HCT116 (cell line): ENCODE results near the gene CRAT.

Experiments used
- CEBPB ChIP-seq: IDR thresholded peaks from 2 replicates; pipeline ENCODE4 v1.6.1; 2012; ENCODE audit warnings: low read depth
- ELF1 ChIP-seq: IDR thresholded peaks from 2 replicates; pipeline ENCODE4 v1.6.1; 2012; ENCODE audit warnings: low read depth, borderline replicate concordance
- EZH2 ChIP-seq: fragments of 200-600 bp; sonication (generic); IDR thresholded peaks from 2 replicates; pipeline ENCODE4 v1.6.1; 2017; ENCODE audit warnings: antibody characterized with exemption, mixed run types
- EZH2phosphoT487 ChIP-seq: fragments of 200-600 bp; IDR thresholded peaks from 2 replicates; pipeline ENCODE4 v1.6.1; 2018; ENCODE audit warnings: antibody characterized with exemption, borderline replicate concordance
- POLR2A ChIP-seq: IDR thresholded peaks from 2 replicates; pipeline ENCODE4 v1.7.0; 2011; ENCODE audit warnings: borderline replicate concordance; ENCODE audit not compliant: insufficient read depth, insufficient read length; ENCODE audit errors: extremely low read depth
- POLR2AphosphoS5 ChIP-seq: IDR thresholded peaks from 2 replicates; pipeline ENCODE4 v1.6.1; 2011; ENCODE audit warnings: mild to moderate bottlenecking, low read depth, low read length, moderate library complexity
- RAD21 ChIP-seq: IDR thresholded peaks from 2 replicates; pipeline ENCODE4 v1.6.1; 2012; ENCODE audit warnings: low read depth, mild to moderate bottlenecking
- SIN3A ChIP-seq: IDR thresholded peaks from 2 replicates; pipeline ENCODE4 v1.6.1; 2012; ENCODE audit warnings: low read depth
- TCF7L2 ChIP-seq: IDR thresholded peaks from 2 replicates; pipeline ENCODE4 v1.7.0; 2011; ENCODE audit warnings: borderline replicate concordance, inconsistent platforms; ENCODE audit not compliant: insufficient read depth, insufficient read length; ENCODE audit errors: extremely low read depth
- TF ChIP-seq, protein P1 (sequence below), 3 experiments: fragments of 200-600 bp in 1 of 3; sonication (generic) in 1 of 3; IDR thresholded peaks in 2 of 3; conservative IDR thresholded peaks in 1 of 3; 2 replicates each; pipeline ENCODE4 v1.5.1; 2012 to 2017; ENCODE audit warnings: low read depth in 2 of 3, low read length in 2 of 3, antibody characterized with exemption in 1 of 3, borderline replicate concordance in 1 of 3, control low read depth in 1 of 3, mild to moderate bottlenecking in 1 of 3, mixed read lengths in 1 of 3, mixed run types in 1 of 3, moderate library complexity in 1 of 3; ENCODE audit not compliant: insufficient read depth in 1 of 3
- TF ChIP-seq, protein P2 (sequence below): IDR thresholded peaks from 2 replicates; pipeline ENCODE4 v1.6.1; 2012
- TF ChIP-seq, protein P3 (sequence below): IDR thresholded peaks from 2 replicates; pipeline ENCODE4 v1.6.1; 2011; ENCODE audit warnings: mild to moderate bottlenecking, low read length, moderate library complexity; ENCODE audit not compliant: insufficient replicate concordance; ENCODE audit errors: extremely low read depth

DNA sequence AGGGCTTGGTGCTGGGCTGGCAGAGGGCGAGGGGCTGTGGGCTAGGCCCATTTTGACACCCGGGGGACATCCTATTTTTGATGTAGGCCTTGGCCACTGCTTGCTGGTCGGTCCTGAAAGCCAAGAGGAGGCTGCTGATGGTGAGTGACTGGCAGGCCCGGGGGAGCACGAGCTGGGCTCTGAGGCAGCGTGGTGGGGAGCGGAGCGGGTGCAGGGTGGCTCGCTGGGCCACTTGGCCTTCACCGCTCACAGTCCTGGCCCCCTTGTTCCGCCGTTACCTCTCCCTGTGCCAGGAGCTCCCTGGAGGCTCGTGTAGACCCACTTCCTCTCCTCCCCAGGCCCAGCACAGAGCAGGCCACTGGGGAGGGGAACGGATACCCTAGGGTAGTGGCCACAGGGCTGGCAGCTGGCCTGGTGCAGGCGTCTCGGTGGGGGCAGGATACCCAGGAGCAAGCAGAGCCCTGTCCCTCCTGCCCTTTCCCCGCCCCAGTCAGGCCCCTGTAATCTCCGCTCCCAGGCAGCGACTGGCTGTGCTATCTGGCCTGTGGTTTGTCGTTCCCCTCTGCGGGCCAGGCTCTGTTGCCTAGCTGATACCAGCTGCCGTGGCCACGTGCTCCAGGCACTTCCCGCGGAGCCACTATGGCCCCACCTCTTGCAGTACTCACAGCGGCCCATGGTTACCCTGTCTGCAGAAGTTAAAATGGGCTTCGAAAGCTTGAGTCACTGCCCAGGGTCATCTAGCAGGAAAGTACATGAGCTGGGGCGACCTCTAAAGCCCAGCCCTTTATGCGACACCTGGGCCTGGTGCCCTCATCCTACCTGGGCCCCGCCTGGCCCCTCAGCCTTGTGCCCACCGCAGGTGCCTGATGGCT is 41.4 kb downstream of the CRAT start:
- no peak for TF ChIP-seq POLR2A
- TF ChIP-seq, protein P1, sequence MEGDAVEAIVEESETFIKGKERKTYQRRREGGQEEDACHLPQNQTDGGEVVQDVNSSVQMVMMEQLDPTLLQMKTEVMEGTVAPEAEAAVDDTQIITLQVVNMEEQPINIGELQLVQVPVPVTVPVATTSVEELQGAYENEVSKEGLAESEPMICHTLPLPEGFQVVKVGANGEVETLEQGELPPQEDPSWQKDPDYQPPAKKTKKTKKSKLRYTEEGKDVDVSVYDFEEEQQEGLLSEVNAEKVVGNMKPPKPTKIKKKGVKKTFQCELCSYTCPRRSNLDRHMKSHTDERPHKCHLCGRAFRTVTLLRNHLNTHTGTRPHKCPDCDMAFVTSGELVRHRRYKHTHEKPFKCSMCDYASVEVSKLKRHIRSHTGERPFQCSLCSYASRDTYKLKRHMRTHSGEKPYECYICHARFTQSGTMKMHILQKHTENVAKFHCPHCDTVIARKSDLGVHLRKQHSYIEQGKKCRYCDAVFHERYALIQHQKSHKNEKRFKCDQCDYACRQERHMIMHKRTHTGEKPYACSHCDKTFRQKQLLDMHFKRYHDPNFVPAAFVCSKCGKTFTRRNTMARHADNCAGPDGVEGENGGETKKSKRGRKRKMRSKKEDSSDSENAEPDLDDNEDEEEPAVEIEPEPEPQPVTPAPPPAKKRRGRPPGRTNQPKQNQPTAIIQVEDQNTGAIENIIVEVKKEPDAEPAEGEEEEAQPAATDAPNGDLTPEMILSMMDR (IDR thresholded peaks at IDR 0.05 in 2 of 3, conservative IDR thresholded peaks at IDR 0.05 in 1 of 3; ENCODE audit: borderline replicate concordance in 1 of 3, insufficient read depth in 1 of 3, low read depth in 2 of 3, low read length in 2 of 3): no peak
- TF ChIP-seq SIN3A: no peak
- no peak for TF ChIP-seq POLR2AphosphoS5
- TF ChIP-seq, protein P2, sequence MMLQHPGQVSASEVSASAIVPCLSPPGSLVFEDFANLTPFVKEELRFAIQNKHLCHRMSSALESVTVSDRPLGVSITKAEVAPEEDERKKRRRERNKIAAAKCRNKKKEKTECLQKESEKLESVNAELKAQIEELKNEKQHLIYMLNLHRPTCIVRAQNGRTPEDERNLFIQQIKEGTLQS: no peak
- no peak for TF ChIP-seq EZH2
- TF ChIP-seq TCF7L2: no peak
- TF ChIP-seq, protein P3, sequence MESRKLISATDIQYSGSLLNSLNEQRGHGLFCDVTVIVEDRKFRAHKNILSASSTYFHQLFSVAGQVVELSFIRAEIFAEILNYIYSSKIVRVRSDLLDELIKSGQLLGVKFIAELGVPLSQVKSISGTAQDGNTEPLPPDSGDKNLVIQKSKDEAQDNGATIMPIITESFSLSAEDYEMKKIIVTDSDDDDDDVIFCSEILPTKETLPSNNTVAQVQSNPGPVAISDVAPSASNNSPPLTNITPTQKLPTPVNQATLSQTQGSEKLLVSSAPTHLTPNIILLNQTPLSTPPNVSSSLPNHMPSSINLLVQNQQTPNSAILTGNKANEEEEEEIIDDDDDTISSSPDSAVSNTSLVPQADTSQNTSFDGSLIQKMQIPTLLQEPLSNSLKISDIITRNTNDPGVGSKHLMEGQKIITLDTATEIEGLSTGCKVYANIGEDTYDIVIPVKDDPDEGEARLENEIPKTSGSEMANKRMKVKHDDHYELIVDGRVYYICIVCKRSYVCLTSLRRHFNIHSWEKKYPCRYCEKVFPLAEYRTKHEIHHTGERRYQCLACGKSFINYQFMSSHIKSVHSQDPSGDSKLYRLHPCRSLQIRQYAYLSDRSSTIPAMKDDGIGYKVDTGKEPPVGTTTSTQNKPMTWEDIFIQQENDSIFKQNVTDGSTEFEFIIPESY: no peak
- no peak for TF ChIP-seq CEBPB
- TF ChIP-seq EZH2phosphoT487: no peak
- TF ChIP-seq ELF1: no peak
- TF ChIP-seq RAD21: no peak
